HCT116 (cell line): Measurements from ENCODE around the gene APEX2. TPM values are rescaled to one million over a fixed set of nuclear protein-coding genes. Genes with fewer than 3 reads are reported as not detected.
"Not testable (repeated sequence)": the region's sequence is repeated elsewhere in the genome, so short reads cannot be mapped to it uniquely, and the experiment has no call there.

Source experiments
- ATAC-seq: fragments of 200-7000 bp; cut with Tn5 transposase; 2 replicates; pipeline ENCODE4 v1.9.1; 2020; ENCODE audit warnings: mild to moderate bottlenecking, moderate library complexity
- BruUV-seq: library from RNA; stranded (reverse); fragments of 400-500 nt; replicated peaks from 2 replicates; lab custom pipeline; 2021; lab: Mats Ljungman, UMichigan
- CTCF ChIA-PET: fragments of 300-600 bp; sonication (Branson Sonifier 250); formaldehyde crosslinking; loops from one replicate; lab custom pipeline; 2021; ENCODE audit warnings: antibody characterized with exemption; lab: Charles Lee
- POLR2A ChIA-PET: fragments of 300-600, 350-600 bp; sonication (Branson Sonifier 250); formaldehyde crosslinking; loops from one replicate; lab custom pipeline; 2021; ENCODE audit warnings: antibody characterized with exemption; lab: Charles Lee
- RAD21 ChIA-PET, 2 experiments: fragments of 300-600 bp; sonication (Branson Sonifier 250); formaldehyde crosslinking; loops; one replicate each; lab custom pipeline; 2023; ENCODE audit warnings: low total read pairs in 2 of 2; ENCODE audit not compliant: uncharacterized antibody in 2 of 2, unreplicated experiment in 2 of 2, low non-redundant PET in 1 of 2; lab: Charles Lee
- DNase-seq: peaks from one replicate; pipeline ENCODE4 v3.0.0-alpha.2; 2010; ENCODE audit warnings: low read depth, low spot score
- H2AFZ ChIP-seq: fragments of 200-600 bp; shearing (Covaris generic), sonication (generic); 2 replicates; pipeline ENCODE4 v1.6.1; 2017; ENCODE audit warnings: low read depth, mixed run types, mixed read lengths, antibody characterized with exemption, low read length; ENCODE audit not compliant: poor library complexity, severe bottlenecking
- H3K27ac ChIP-seq: 2 replicates; pipeline ENCODE4 v1.5.1; 2012; ENCODE audit warnings: low read depth, low read length
- H3K27me3 ChIP-seq: fragments of 200-600 bp; sonication (generic); 2 replicates; pipeline ENCODE4 v1.6.1; 2016; ENCODE audit warnings: mixed run types, low read length, mixed read lengths; ENCODE audit not compliant: insufficient read depth
- H3K36me3 ChIP-seq, 2 experiments: fragments of 200-500 bp in 1 of 2; fragments of 200-600 bp in 1 of 2; sonication (Bioruptor generic) in 1 of 2; sonication (generic) in 1 of 2; 2 replicates each; pipeline versions ENCODE4 v1.5.1 to v1.6.1; 2014 to 2016; ENCODE audit warnings: low read length in 2 of 2, inconsistent platforms in 1 of 2, mixed read lengths in 1 of 2, mixed run types in 1 of 2; ENCODE audit not compliant: insufficient read depth in 2 of 2, control insufficient read depth in 1 of 2
- H3K4me1 ChIP-seq, 2 experiments: fragments of 200-600 bp in 1 of 2; sonication (generic) in 1 of 2; 2 replicates each; pipeline versions ENCODE4 v1.5.1 to v1.6.1; 2012 to 2017; ENCODE audit warnings: low read length in 2 of 2, inconsistent platforms in 1 of 2, mild to moderate bottlenecking in 1 of 2, mixed read lengths in 1 of 2, mixed run types in 1 of 2, moderate library complexity in 1 of 2; ENCODE audit not compliant: insufficient read depth in 2 of 2, control insufficient read depth in 1 of 2
- H3K4me2 ChIP-seq: fragments of 200-600 bp; sonication (generic); 2 replicates; pipeline ENCODE4 v1.6.1; 2017; ENCODE audit warnings: mixed run types, low read length, mixed read lengths
- H3K4me3 ChIP-seq, 2 experiments: fragments of 200-600 bp in 1 of 2; sonication (generic) in 1 of 2; replicated peaks in 1 of 2; 2 replicates each; pipeline ENCODE4 v1.5.1; 2011 to 2016; ENCODE audit warnings: low read length in 2 of 2, control low read depth in 1 of 2, low read depth in 1 of 2, mild to moderate bottlenecking in 1 of 2, mixed read lengths in 1 of 2, mixed run types in 1 of 2
- H3K79me2 ChIP-seq: fragments of 200-600 bp; sonication (generic); 2 replicates; pipeline ENCODE4 v1.6.1; 2017; ENCODE audit warnings: mild to moderate bottlenecking, mixed run types, low read length, moderate library complexity, mixed read lengths; ENCODE audit not compliant: insufficient read depth
- H3K9ac ChIP-seq: fragments of 200-600 bp; sonication (generic); 2 replicates; pipeline ENCODE4 v1.6.1; 2016; ENCODE audit warnings: low read length, mixed read lengths
- H3K9me2 ChIP-seq: fragments of 200-600 bp; sonication (generic), shearing (Covaris generic); 2 replicates; pipeline ENCODE4 v1.6.1; 2017; ENCODE audit warnings: mixed run types, mild to moderate bottlenecking, moderate library complexity; ENCODE audit not compliant: insufficient read depth
- H3K9me3 ChIP-seq, 2 experiments: fragments of 200-500 bp in 1 of 2; fragments of 200-600 bp in 1 of 2; sonication (Bioruptor generic) in 1 of 2; sonication (generic) in 1 of 2; 2 replicates each; pipeline ENCODE4 v1.6.1; 2014 to 2017; ENCODE audit warnings: low read length in 2 of 2, mixed read lengths in 2 of 2, inconsistent platforms in 1 of 2, low read depth in 1 of 2, mild to moderate bottlenecking in 1 of 2, mixed run types in 1 of 2, moderate library complexity in 1 of 2; ENCODE audit not compliant: control insufficient read depth in 1 of 2, insufficient read depth in 1 of 2
- H4K20me1 ChIP-seq: fragments of 200-600 bp; sonication (generic), shearing (Covaris generic); 2 replicates; pipeline ENCODE4 v1.6.1; 2017; ENCODE audit warnings: mixed run types, mild to moderate bottlenecking, moderate library complexity; ENCODE audit not compliant: insufficient read depth
- CBX3 ChIP-seq: IDR thresholded peaks from 2 replicates; pipeline ENCODE4 v1.6.1; 2012; ENCODE audit warnings: low read depth
- CEBPB ChIP-seq: IDR thresholded peaks from 2 replicates; pipeline ENCODE4 v1.6.1; 2012; ENCODE audit warnings: low read depth
- EGR1 ChIP-seq: IDR thresholded peaks from 2 replicates; pipeline ENCODE4 v1.6.1; 2012; ENCODE audit warnings: low read depth
- ELF1 ChIP-seq: IDR thresholded peaks from 2 replicates; pipeline ENCODE4 v1.6.1; 2012; ENCODE audit warnings: low read depth, borderline replicate concordance
- EZH2 ChIP-seq: fragments of 200-600 bp; sonication (generic); IDR thresholded peaks from 2 replicates; pipeline ENCODE4 v1.6.1; 2017; ENCODE audit warnings: antibody characterized with exemption, mixed run types
- EZH2phosphoT487 ChIP-seq: fragments of 200-600 bp; IDR thresholded peaks from 2 replicates; pipeline ENCODE4 v1.6.1; 2018; ENCODE audit warnings: antibody characterized with exemption, borderline replicate concordance
- FOSL1 ChIP-seq: IDR thresholded peaks from 2 replicates; pipeline ENCODE4 v1.6.1; 2012; ENCODE audit warnings: low read depth
- MAX ChIP-seq: IDR thresholded peaks from 2 replicates; pipeline ENCODE4 v1.6.1; 2012
- POLR2A ChIP-seq: IDR thresholded peaks from 2 replicates; pipeline ENCODE4 v1.7.0; 2011; ENCODE audit warnings: borderline replicate concordance; ENCODE audit not compliant: insufficient read depth, insufficient read length; ENCODE audit errors: extremely low read depth
- POLR2AphosphoS5 ChIP-seq: IDR thresholded peaks from 2 replicates; pipeline ENCODE4 v1.6.1; 2011; ENCODE audit warnings: mild to moderate bottlenecking, low read depth, low read length, moderate library complexity
- RAD21 ChIP-seq: IDR thresholded peaks from 2 replicates; pipeline ENCODE4 v1.6.1; 2012; ENCODE audit warnings: low read depth, mild to moderate bottlenecking
- SRF ChIP-seq: IDR thresholded peaks from 2 replicates; pipeline ENCODE4 v1.6.1; 2012; ENCODE audit warnings: low read depth
- TCF7L2 ChIP-seq: IDR thresholded peaks from 2 replicates; pipeline ENCODE4 v1.7.0; 2011; ENCODE audit warnings: borderline replicate concordance, inconsistent platforms; ENCODE audit not compliant: insufficient read depth, insufficient read length; ENCODE audit errors: extremely low read depth
- YY1 ChIP-seq: IDR thresholded peaks from 2 replicates; pipeline ENCODE4 v1.6.1; 2011; ENCODE audit warnings: low read length, low read depth, moderate library complexity, mild to moderate bottlenecking; ENCODE audit not compliant: insufficient replicate concordance; ENCODE audit errors: extremely low read depth
- ZFX ChIP-seq: fragments of 450-650 bp; IDR thresholded peaks from 2 replicates; pipeline ENCODE4 v1.6.1; 2017
- ZNF274 ChIP-seq: fragments of 200-500 bp; sonication (Bioruptor generic); IDR thresholded peaks from 2 replicates; pipeline ENCODE4 v1.6.1; 2014; ENCODE audit warnings: mild to moderate bottlenecking, low read depth, low read length, inconsistent platforms
- intact Hi-C: fragments of 100-400 bp; cut with micrococcal nuclease; formaldehyde crosslinking; loops from 2 replicates; pipeline ENCODE4 v1.10.0; 2022
- total RNA-seq: library from RNA; stranded (reverse); gene quantifications from one replicate; pipeline ENCODE4 v1.2.1, GENCODE V29; 2021; ENCODE audit not compliant: unreplicated experiment
- TF ChIP-seq, protein P1 (sequence below): IDR thresholded peaks from 2 replicates; pipeline ENCODE4 v1.6.1; 2012; ENCODE audit warnings: low read depth
- TF ChIP-seq, protein P2 (sequence below), 3 experiments: fragments of 200-600 bp in 1 of 3; sonication (generic) in 1 of 3; IDR thresholded peaks in 2 of 3; conservative IDR thresholded peaks in 1 of 3; 2 replicates each; pipeline ENCODE4 v1.5.1; 2012 to 2017; ENCODE audit warnings: low read depth in 2 of 3, low read length in 2 of 3, antibody characterized with exemption in 1 of 3, borderline replicate concordance in 1 of 3, control low read depth in 1 of 3, mild to moderate bottlenecking in 1 of 3, mixed read lengths in 1 of 3, mixed run types in 1 of 3, moderate library complexity in 1 of 3; ENCODE audit not compliant: insufficient read depth in 1 of 3

Gene APEX2
- total RNA-seq, 1 experiment from 2014 or later, result 28.2 TPM

DNA sequence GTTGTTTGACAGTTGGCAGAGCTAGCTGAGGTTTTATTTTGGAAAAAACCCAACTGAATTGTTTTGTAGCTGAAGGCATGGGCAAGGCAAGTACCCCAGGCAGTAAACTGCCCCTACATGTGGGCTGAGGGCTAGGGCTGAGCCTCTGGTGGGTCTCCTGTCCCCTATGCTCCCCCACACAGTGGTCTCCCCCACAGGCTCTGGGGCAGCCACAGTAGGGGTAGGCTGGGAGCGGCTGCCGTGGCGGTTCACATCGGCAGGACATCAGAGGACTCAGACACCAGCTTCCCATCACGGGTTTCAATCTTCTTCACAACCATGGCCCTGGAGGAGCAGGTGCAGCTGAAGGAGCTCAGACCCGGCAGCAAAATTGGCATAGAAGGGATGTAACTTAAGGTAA lies 41.4 kb downstream of the APEX2 start:
- H3K4me1 ChIP-seq, result no peaks in the 10 kb centered on the region
- ChIA-PET RAD21 (no interaction called here), CTCF (no interaction called here), POLR2A (no interaction called here)
- DNase-seq, result no peak
- H3K27me3 ChIP-seq, result no peaks in the 10 kb centered on the region
- no peaks in the 10 kb centered on the region for H3K9me2 ChIP-seq
- H3K4me3 ChIP-seq, result no peak overlapping the region
- H2AFZ ChIP-seq, result no peak overlapping the region
- intact Hi-C loops, result no loop called here
- no peak overlapping the region for H3K9ac ChIP-seq
- H3K27ac ChIP-seq, result no peak overlapping the region
- no peaks in the 10 kb centered on the region for H3K9me3 ChIP-seq
- H4K20me1 ChIP-seq, result no peaks in the 10 kb centered on the region
- no peaks in the 10 kb centered on the region for H3K36me3 ChIP-seq
- ATAC-seq, result no peak
- H3K79me2 ChIP-seq, result no peaks in the 10 kb centered on the region
- no TSS peak for BruUV-seq
- no peak for TF ChIP-seq MAX
- TF ChIP-seq, protein P1, sequence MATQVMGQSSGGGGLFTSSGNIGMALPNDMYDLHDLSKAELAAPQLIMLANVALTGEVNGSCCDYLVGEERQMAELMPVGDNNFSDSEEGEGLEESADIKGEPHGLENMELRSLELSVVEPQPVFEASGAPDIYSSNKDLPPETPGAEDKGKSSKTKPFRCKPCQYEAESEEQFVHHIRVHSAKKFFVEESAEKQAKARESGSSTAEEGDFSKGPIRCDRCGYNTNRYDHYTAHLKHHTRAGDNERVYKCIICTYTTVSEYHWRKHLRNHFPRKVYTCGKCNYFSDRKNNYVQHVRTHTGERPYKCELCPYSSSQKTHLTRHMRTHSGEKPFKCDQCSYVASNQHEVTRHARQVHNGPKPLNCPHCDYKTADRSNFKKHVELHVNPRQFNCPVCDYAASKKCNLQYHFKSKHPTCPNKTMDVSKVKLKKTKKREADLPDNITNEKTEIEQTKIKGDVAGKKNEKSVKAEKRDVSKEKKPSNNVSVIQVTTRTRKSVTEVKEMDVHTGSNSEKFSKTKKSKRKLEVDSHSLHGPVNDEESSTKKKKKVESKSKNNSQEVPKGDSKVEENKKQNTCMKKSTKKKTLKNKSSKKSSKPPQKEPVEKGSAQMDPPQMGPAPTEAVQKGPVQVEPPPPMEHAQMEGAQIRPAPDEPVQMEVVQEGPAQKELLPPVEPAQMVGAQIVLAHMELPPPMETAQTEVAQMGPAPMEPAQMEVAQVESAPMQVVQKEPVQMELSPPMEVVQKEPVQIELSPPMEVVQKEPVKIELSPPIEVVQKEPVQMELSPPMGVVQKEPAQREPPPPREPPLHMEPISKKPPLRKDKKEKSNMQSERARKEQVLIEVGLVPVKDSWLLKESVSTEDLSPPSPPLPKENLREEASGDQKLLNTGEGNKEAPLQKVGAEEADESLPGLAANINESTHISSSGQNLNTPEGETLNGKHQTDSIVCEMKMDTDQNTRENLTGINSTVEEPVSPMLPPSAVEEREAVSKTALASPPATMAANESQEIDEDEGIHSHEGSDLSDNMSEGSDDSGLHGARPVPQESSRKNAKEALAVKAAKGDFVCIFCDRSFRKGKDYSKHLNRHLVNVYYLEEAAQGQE, result no peak
- TF ChIP-seq EZH2, result no peak
- TF ChIP-seq RAD21, result no peak
- TF ChIP-seq SRF, result no peak
- no peak for TF ChIP-seq TCF7L2
- no peak for TF ChIP-seq POLR2A
- no peak for TF ChIP-seq ZNF274
- TF ChIP-seq ELF1, result no peak
- no peak for TF ChIP-seq YY1
- TF ChIP-seq EGR1, result no peak
- TF ChIP-seq FOSL1, result no peak
- TF ChIP-seq POLR2AphosphoS5, result no peak
- no peak for TF ChIP-seq EZH2phosphoT487
- TF ChIP-seq CEBPB, result no peak
- no peak for TF ChIP-seq ZFX
- TF ChIP-seq, protein P2, sequence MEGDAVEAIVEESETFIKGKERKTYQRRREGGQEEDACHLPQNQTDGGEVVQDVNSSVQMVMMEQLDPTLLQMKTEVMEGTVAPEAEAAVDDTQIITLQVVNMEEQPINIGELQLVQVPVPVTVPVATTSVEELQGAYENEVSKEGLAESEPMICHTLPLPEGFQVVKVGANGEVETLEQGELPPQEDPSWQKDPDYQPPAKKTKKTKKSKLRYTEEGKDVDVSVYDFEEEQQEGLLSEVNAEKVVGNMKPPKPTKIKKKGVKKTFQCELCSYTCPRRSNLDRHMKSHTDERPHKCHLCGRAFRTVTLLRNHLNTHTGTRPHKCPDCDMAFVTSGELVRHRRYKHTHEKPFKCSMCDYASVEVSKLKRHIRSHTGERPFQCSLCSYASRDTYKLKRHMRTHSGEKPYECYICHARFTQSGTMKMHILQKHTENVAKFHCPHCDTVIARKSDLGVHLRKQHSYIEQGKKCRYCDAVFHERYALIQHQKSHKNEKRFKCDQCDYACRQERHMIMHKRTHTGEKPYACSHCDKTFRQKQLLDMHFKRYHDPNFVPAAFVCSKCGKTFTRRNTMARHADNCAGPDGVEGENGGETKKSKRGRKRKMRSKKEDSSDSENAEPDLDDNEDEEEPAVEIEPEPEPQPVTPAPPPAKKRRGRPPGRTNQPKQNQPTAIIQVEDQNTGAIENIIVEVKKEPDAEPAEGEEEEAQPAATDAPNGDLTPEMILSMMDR (IDR thresholded peaks at IDR 0.05 in 2 of 3, conservative IDR thresholded peaks at IDR 0.05 in 1 of 3; ENCODE audit: borderline replicate concordance in 1 of 3, insufficient read depth in 1 of 3, low read depth in 2 of 3, low read length in 2 of 3), result no peak
- TF ChIP-seq CBX3, result no peak
- H3K4me2 ChIP-seq, result no peak overlapping the region

DNA sequence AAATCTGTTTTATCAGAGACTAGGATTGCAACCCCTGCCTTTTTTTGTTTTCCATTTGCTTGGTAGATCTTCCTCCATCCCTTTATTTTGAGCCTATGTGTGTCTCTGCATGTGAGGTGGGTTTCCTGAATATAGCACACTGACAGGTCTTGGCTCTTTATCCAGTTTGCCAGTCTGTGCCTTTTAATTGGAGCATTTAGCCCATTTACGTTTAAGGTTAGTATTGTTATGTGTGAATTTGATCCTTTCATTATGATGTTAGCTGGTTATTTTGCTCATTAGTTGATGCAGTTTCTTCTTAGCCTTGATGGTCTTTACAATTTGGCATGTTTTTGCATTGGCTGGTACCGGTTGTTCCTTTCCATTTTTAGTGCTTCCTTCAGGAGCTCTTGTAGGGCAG lies 50.4 kb downstream of the APEX2 start:
- CTCF ChIA-PET, result not testable (repeated sequence)
- intact Hi-C loops, result loop anchor here (10.0 kb wide), 1 partner anchor 416 kb away; no protein-coding TSS in a partner anchor

More for the DNA sequence above, 50.4 kb downstream of the APEX2 start:
- H3K9me2 ChIP-seq, H3K36me3 ChIP-seq, H3K4me2 ChIP-seq, H3K9ac ChIP-seq, H2AFZ ChIP-seq, POLR2A ChIA-PET, H3K27ac ChIP-seq, H3K4me3 ChIP-seq, ATAC-seq, DNase-seq, H3K27me3 ChIP-seq, H3K79me2 ChIP-seq, H3K4me1 ChIP-seq, RAD21 ChIA-PET, H3K9me3 ChIP-seq, H4K20me1 ChIP-seq, BruUV-seq: not testable (repeated sequence)
